ENCODE measurements around the gene ATP9A.

ATP9A gene

GRCh38 chr20:51624157-51624731 lies 143.9 kb downstream of the ATP9A start:
- peak; percentile 51 for DNase-seq

- DNase-seq: no peak
Measured at GRCh38 chr20:51623255-51623654, 144.9 kb downstream of the ATP9A start.

- no peak for DNase-seq
Measured at GRCh38 chr20:51622004-51622874, 146.0 kb downstream of the ATP9A start.

DNA sequence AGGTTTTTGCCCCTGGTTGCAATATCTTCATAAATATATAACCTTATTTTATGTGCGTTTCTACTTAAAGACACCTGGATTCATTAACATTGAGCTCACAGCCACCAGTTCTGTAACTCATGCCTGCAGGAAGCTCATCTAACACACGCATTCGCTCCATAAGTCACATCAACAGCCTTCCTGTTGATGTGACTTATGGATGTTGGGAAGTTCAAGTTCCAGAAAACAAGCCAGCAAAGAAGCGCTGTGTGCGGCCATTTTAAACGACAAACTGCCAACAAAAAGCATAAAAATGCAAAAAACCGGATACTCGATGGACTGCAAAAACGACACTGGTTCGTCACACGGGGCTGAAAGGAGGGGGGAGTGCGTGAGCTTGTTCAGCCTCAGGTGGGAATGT lies 147.8 kb downstream of the ATP9A start:
- no peak for DNase-seq

GRCh38 chr20:51616060-51616459 lies 152.1 kb downstream of the ATP9A start:
- DNase-seq: no peak

DNA sequence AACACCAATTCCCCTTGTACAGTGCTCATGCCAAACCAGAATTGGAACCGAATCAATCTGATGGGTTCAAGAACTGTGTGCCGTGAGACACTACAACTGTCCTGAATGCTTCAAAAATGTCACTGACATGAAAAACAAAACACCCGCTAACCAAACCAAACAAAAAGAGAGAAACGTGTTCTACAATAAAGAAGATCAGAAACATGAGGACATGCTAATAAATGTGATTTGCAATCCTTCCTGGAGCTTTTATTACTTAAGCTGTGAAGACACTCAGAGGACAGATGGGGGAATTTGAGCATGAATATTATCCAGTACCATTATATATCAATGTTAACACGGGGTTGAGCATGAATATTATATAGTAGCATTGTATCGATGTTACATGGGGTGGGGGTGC lies 153.5 kb downstream of the ATP9A start:
- no peak for DNase-seq

DNA sequence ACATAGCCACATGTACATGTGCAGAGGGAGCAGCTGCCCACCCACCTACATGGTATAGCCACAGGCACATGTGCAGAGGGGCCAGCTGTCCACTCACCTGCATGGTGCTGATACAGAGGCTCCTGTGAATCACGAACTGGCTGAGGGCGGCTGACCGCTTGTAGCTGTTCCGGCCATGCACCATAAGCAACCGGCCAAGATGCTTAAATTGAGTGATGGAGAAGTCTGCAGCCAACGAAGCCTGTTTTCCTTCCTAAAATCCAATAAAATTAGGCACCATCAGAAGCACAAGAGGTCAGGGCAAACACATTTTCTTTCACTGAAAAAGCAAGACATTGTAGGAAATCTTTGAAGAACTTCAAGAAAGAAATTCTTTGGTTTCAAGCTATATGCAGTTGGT lies 154.6 kb downstream of the ATP9A start:
- no peak for DNase-seq

DNA sequence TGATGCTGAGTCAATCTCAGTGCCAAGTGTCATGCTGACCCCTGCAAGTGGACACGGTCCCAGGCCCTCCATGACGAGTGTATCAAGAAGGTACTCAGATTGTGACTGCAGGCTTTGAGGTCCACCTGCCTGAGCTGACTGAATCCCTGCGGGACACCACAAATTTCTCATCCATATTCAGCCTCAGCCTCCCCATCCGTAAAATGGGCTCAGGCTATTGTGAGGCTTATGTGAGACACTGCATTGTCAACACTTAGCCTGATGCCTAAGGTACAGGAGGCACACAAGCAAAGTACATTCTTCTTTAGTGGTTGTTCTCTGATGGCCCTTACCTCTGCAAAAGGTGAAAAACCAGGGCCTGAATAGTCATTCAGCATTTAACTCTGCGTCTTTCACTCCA lies 155.3 kb downstream of the ATP9A start:
- DNase-seq: no peak

GRCh38 chr20:51611625-51611890 lies 156.6 kb downstream of the ATP9A start:
- DNase-seq: no peak

DNA sequence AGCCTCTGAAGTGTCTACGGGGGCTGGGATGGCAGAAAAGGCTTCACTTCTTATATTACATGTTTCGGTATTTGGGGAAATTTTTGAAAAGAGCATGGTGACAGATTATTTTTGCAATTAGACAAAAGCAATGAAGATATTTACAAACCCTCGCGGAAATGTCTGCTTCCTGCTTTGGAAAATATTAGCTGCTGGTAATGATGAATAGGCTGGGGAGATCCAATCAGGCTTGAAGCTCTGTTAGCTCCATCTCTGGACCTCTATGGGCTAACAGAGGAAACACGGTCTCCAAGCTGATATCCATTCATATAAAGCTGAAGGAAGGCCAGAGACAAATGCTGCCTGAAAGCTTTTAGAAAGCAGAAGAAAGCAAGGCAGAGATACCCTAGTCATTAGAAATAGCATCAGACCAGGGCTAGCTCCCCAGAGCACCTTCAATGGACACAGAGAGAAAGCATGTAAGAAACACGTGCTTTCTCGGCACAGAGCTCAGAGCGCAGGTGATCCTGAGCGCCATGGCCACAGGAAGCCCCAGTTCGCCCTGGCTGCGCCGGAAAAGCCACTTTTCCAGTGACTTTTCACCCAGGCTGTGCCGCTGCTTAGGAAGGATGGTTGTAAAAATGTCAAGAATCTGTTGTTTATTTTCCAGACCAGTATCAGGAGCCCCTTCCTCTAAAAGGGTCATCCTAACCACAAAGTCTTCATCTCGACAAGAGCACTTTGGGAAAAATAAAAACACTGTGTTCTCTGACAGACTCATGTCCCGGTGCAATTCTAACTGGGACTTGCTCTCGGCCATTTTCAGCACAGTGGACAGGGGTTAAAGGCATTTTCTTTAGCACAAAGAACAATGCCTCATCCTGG lies 157.2 kb downstream of the ATP9A start:
- DNase-seq: no peak

DNA sequence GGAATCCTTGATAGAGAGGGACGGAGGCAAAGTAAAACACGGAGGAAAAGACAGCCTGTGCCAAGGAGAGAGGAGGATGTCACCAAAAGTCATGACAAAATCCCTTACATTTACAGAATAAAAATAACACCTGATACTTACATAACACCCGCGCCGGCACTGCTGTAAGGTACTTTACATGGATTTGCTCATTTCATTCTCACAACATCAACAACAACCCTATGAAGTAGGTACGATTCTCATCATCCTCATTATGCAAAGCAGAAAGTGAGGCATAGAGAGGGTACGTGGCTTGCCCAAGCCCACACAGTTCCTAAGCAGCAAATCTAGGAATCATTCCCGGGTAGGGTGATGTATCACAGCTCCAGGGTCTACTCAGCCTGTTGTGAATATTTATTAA lies 158.1 kb downstream of the ATP9A start:
- DNase-seq: no peak

GRCh38 chr20:51609251-51609650 lies 158.9 kb downstream of the ATP9A start:
- DNase-seq: no peak

GRCh38 chr20:51608061-51608460 lies 160.1 kb downstream of the ATP9A start:
- DNase-seq: no peak

DNA sequence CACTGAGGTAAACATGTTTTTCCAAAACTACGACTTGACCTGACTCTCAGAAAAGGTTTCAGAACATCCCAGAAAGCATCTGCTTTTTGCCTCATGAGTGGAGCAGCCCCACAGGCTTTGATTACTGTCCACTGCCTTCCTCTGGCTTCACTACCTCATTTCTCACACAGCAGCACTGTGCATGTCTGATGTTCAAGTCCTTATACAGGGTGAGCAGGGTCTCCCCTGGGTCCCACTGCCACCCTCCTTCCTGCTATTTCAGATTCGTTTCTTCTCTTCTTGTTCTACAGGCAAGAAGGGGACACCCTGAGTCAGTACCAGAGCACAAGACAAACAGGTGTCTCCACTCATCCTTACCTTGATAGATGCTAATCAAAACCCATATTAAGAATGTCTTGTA lies 161.0 kb downstream of the ATP9A start:
- DNase-seq: no peak

GRCh38 chr20:51604851-51605250 lies 163.3 kb downstream of the ATP9A start:
- no peak for DNase-seq

- DNase-seq: no peak
Measured at GRCh38 chr20:51602131-51602530, 166.1 kb downstream of the ATP9A start.

DNA sequence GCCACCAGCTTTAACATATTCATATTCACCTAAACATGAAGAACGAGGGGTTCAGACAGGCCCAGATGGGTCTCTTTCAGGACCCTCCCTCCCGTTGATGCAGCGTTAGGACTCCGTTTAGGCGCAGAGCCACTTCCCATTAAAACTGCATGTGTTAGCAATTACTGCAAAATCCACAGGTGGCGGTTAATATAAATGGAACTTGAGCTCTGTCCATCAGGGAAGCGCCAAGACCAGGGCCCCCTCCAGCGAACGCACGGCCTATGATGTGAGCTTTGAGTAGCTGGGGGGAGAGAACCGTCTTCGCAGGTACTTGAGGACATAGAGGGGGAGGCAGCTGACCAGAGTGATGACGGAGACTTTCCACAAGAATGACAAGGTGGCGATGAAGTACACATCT lies 167.2 kb downstream of the ATP9A start:
- no peak for DNase-seq

GRCh38 chr20:51600016-51600420 lies 168.2 kb downstream of the ATP9A start:
- DNase-seq: no peak

GRCh38 chr20:51598556-51598955 lies 169.6 kb downstream of the ATP9A start:
- DNase-seq: no peak

DNA sequence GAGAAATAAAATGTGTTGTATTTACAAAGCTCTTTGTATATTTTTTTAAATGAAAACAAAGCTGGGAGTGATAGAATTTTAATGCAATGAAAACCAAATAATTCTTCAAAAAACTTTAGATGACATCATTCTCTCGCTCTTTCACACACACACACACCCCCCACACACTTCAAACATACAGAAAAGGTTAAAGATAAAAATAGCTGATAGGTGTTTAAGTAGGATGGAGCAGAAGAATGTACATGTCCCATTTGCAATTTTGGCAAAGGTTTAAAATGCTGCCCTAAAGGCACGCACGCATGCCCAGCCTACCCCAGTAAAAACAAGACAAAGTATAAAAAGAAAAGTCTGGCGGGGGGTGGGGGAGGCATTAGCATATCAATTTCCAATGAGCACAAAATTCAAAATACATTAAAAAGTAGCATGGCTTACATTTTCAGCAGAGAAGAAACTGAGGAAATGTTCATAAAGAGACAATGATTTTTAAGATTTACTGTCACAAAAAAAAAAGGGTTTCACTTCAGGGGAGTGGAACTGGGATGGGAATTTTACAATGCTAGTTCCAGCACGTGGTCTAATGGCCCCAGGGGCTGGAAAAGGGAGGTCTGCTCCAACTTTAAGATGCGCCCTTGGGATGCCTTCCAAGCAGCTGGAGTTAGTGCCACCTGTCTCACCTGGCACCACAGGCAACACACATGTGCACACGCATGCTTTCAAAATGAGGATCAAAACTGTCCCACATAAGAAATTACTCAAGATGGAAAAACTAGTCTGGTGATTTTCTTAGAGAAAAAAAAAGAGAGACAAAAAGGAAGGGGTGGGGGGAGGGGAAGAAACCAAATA lies 170.6 kb downstream of the ATP9A start:
- DNase-seq: no peak

DNA sequence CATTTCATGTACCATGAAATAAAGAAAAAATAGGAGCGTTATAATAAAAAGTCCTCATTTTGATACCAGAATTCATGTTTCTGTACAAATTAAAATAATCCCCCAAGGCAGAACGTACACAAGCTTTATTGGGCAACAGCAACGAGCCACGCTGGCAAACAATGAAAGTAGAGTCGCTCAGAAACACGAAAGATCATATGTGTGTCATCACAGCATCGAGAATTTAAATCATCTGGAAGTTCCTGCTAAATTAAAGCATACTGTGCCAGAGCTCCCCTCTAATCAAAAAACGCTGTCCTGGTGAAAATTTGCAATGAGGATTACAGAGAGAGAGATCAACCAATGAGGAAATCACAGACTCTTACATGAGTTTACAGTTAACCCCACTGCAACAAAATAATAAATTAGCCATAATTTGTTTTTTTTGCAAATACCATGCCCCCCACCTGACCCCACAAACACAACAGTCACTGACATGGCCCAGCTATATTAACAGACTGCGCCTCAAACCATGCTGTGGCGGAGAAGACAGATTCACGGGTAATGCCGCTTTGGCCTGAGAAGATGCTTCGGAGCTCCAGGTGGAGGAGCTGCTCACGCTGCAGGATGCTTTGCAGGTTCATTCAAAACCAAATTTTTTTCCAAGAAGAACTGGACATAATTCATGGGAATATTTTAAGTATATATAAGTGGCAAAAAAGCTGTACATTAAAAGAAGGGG lies 171.4 kb downstream of the ATP9A start:
- DNase-seq: no peak

DNA sequence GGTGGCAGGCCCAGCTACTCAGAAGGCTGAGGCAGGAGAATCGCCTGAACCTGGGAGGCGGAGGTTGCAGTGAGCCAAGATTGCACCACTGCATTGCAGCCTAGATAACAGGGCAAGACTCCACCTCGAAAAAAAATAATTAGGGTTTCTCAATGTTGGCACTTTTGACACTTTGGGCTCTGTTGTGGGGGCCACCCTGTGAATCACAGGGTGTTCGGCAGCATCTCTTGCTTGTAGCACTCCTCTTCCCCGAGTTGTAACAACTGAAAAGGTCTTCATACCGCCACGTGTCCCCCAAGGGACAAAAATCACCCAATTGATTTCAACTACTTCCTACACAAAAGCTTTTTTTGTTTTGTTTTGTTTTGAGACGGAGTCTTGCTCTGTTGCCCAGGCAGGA lies 172.4 kb downstream of the ATP9A start:
- DNase-seq: no peak
